HG03066 (cell line): ENCODE data around the gene ARHGEF16.

Experiments
- ATAC-seq: cut with Tn5 transposase; IDR thresholded peaks from one replicate; pipeline ENCODE4 v1.9.1; 2021; ENCODE audit warnings: low read depth; ENCODE audit not compliant: unreplicated experiment

ARHGEF16 gene

GRCh38 chr1:3455670-3456448, 1.4 kb downstream of the ARHGEF16 start:
- no peak for ATAC-seq

DNA sequence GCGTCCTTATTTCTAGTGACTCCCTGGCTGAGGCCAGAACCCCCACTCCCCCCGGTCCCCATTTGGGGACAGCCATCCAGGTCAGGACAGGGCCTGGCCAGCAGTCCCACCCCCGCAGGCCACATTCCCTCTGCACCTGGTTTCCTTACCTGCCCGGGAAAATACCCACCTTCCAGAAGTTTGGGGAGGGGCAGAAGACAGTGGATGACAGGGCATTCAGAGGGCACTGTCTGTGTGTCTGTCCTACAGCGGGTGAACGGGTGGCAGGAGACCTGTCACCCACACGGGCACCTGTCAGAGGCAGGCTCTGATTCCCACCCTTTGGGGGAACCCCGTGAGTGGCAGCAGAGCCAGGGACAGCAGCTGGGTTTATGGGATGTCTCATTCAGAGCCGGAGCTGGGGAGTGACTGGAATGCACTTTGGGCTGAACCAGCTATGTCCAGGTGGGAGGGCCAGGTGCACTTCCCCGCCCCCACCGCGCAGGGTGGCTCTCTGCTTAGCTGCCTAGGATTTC, 2.0 kb downstream of the ARHGEF16 start:
- no peak for ATAC-seq

GRCh38 chr1:3456964-3457909, 2.8 kb downstream of the ARHGEF16 start:
- no peak for ATAC-seq

DNA sequence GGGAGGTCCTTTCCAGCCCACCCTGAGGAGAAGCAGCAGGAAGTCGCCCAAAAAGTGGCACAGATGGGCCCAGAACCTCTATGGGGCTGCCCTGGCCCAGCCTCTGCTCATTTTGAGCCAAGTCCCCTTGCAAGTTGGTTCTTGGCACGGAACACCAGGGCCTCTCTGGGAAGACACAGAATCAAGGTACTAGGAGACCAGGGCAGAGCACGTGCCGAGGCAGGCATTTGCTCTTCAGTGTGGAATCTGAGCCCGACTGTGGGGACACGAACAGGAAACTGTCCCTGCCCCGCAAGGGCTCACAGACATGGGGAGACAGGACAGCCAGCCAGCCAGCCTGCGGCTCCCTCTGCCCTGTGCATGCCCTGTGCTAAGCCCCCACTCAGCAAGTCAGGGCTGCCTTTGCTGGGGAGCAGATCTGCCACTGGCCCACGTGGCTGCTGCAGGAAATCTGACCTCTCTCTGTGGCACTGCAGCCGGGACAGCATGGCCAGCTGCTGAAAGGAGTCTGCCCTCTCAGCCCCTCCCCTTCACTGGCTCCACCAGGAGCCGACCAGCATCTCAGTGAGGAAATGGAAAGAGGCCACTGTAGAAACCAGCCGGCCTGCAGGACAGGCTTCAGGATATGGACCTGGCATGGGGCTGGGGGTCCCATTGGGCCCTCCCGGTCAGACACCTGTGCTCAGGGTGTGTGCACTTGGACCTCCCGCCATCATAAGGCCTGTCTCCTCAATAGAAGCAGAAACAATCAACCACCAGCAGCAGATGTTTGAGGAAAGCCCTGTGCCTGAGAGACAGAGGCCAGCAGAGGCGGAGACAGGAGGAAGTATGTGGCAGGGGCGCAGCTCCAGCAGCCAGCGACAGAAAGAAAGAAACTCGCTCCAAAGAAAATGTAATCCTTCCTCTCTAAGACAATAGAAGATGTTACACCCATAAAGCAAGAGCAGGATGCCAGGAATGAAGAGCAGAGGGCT, 3.7 kb downstream of the ARHGEF16 start:
- ATAC-seq: no peak

DNA sequence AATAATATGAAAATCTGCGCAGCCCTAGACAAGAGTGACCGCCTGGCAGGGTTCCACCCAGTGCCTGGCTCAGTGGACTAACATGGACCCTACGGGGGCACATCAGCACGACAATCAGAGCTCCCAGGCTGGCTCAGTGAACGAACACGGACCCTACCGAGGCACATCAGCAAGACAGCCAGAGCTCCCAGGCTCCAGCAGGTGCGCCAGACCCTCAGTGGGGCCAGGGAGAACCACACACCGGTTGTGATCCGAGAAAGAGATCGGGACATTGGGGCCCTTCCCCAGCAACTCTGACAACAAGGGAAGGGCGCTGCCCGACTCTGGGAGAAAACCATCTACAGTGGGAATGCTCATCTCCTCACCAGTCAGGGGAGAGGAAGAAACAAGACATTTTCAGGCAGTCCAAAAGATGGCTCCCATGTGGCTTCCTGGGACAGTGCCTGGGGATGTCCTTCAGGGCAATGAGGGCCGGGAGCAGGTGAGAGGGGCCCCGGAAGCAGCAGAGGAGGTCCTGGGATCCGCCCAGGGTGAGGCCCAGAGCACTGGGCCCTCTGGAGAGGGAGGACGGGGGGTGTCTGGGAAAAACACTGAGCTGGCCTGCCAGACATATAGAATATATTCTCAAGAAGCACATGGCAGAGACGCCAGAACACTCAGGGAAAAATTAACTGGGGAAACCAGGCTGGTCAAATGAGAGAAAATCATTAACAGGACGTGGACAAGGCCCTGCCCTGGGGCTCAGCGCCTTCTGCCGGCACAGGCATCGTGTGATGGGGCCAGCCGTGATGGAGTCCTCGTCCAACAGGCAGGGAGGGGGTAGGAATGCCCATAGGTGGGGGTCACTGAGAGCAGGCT, 4.8 kb downstream of the ARHGEF16 start:
- no peak for ATAC-seq

- no peak for ATAC-seq
Measured at GRCh38 chr1:3459940-3460671, 5.6 kb downstream of the ARHGEF16 start.

DNA sequence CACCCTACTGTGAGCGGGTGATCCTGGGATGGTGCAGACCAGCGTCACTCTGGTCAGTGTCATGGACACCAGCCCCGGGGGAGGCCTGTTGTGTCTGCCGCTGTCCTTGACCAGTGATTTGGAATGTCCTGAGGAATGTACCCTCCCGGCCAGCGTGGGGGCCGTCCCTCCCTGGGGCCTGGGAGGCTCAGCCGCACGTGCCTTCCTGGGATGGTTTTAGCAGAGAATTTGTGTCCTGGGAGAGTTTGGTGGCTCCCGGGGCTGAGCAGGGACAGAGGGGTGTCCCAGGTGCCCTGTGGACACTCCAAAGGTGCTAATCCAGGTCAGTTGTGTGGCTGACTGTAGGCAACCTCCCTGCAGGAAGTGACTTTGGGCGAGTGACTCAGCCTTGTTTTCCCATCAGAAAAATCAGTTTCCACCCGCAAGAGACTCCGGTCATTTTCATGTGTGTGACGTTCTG, 6.2 kb downstream of the ARHGEF16 start:
- no peak for ATAC-seq

- no peak for ATAC-seq
Measured at GRCh38 chr1:3461238-3461933, 6.9 kb downstream of the ARHGEF16 start.

- no peak for ATAC-seq
Measured at GRCh38 chr1:3461934-3462275, 7.4 kb downstream of the ARHGEF16 start.

- no peak for ATAC-seq
Measured at GRCh38 chr1:3462356-3463012, 8.0 kb downstream of the ARHGEF16 start.

GRCh38 chr1:3463013-3463385, 8.5 kb downstream of the ARHGEF16 start:
- no peak for ATAC-seq

- no peak for ATAC-seq
Measured at GRCh38 chr1:3463408-3463863, 9.0 kb downstream of the ARHGEF16 start.

DNA sequence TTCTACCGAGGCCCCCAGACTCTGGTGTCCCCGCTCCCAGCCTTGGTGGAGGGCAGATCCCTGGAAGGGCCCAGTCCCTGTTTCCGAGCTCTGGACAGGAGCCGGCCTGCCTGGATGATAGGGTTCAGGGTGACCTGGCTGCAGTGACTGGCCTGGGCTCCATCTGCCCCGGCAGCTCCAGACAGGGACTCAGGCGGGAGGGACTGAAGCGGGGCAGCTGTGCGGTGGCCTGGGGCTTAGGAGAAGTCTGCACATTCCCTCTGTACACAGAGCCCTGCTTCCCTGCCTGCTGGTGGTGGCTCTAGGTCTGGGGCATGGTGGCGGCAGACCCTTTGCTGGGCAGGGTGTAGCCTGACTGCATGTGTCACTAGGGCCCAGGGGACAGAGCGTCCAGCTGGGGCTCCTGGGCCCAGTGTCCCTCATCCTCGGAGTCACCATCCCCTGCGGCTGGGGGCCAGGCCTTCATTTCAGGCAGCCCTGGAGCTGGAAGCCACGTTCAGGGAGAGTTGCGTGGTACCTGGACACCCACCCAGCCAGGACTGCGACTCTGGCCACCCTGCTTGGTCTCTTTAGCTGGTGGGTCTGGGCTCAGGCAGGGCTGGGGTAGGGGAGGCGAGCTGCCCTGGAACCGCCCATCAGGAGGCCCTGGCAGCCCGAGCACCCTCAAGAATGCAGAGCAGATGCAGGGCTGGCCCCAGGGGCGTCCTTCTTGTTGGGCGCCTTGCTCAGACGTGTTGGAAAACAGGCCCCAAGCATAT, 9.6 kb downstream of the ARHGEF16 start:
- ATAC-seq: no peak

- ATAC-seq: no peak
Measured at GRCh38 chr1:3464649-3465025, 10.2 kb downstream of the ARHGEF16 start.

DNA sequence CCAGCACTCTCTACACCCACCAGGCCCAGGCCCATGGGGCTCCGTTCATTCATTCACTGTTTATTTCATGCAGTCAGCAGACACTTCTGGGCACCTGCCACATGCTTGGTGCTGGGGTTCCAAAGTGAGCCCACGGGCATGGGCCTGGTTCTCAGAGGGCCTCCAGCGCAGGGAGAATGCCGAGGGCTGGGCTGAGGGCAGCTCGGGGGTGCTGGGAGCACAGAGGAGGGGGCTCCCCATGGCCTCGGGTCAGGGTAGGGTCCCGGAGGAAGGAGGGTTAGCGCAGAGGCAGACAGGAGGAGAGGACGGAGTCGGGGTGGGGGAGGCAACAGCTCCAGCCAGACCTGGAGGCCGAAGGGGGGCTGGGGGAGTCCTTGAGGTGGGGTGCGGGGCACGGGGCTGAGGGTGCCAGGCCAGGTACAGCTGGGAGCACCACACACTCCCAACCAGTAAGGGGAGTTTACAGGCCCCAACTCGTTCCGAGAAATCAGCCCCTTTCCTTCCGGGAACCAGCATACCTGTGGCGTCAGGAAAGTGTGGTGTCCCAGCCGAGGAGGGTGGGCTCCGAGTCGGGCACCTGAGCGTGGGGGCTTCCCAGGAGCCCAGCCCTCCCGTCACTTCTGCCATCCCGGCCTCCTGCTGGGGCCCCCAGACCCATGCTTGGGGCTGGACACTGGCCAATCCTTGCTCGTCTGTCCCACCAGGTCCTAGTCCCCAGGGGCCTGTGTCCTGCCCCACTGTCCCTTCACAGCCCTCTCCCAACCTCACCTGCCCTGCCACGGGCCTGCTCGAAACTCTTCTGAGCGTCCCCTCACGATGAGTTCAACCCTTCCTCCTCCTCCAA, 10.8 kb downstream of the ARHGEF16 start:
- ATAC-seq: no peak

DNA sequence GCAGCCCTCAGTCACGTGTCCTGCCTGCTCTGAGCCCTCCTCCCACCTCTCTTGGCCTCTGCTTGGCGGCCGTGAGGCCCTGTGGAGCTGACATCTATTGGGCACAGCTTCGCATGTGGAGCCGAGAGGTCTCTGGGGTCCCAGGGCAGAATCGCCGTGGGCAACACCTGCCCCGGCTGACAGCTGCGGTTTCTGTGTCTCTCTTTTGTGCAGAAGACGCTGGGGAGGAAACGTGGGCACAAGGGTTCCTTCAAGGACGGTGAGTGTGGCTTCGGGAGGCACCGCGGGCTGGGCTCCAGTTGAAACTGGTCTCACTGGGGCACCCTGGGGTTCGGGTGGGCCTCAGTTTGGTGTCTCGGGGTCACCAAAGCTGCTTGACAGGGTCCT, 11.5 kb downstream of the ARHGEF16 start:
- ATAC-seq: no peak
